ENCODE results near the gene MAOA. TPM values are rescaled to one million over a fixed set of nuclear protein-coding genes. Genes with fewer than 3 reads are reported as not detected.
"Not testable (repeated sequence)": the region's sequence is repeated elsewhere in the genome, so short reads cannot be mapped to it uniquely, and the experiment has no call there.

Gene MAOA
- polyA plus RNA-seq, 1 donor from 2014 or later: 1.3 TPM

- no peak overlapping the region for H3K4me2 ChIP-seq (ENCODE audit: low read length)
- H3F3A ChIP-seq (ENCODE audit: insufficient read depth, low read length, poor library complexity, severe bottlenecking): no peaks in the 10 kb centered on the region
- H3K9me2 ChIP-seq (ENCODE audit: insufficient read depth, low read length): no peaks in the 10 kb centered on the region
- no peaks in the 10 kb centered on the region for H3K79me2 ChIP-seq (replicated peaks; ENCODE audit: insufficient read depth, low read length)
- no peak overlapping the region for H3K4me3 ChIP-seq (ENCODE audit: low read length)
- TF ChIP-seq CTCF (IDR thresholded peaks at IDR 0.05; ENCODE audit: poor library complexity, severe bottlenecking): no peak
- TF ChIP-seq EZH2 (IDR thresholded peaks at IDR 0.05; ENCODE audit: borderline replicate concordance, insufficient read depth, low read length, poor library complexity, severe bottlenecking): no peak
- TF ChIP-seq REST (IDR thresholded peaks at IDR 0.05; ENCODE audit: borderline replicate concordance): no peak
- TF ChIP-seq EP300 (conservative IDR thresholded peaks at IDR 0.05; ENCODE audit: poor library complexity, severe bottlenecking): no peak
- TF ChIP-seq RAD21 (conservative IDR thresholded peaks at IDR 0.05): no peak
- no peak for TF ChIP-seq TAF1 (IDR thresholded peaks at IDR 0.05; ENCODE audit: low read depth)
- TF ChIP-seq SMC3 (conservative IDR thresholded peaks at IDR 0.05; ENCODE audit: poor library complexity): no peak
- TF ChIP-seq MXI1 (conservative IDR thresholded peaks at IDR 0.05; ENCODE audit: poor library complexity, severe bottlenecking): no peak
- no peak for TF ChIP-seq POLR2AphosphoS5 (IDR thresholded peaks at IDR 0.05)
- H3K27me3 ChIP-seq (ENCODE audit: insufficient read depth, low read depth, low read length): no peaks in the 10 kb centered on the region
- H3K36me3 ChIP-seq (ENCODE audit: insufficient read depth, low read length): no peaks in the 10 kb centered on the region
- H3K27ac ChIP-seq (ENCODE audit: low read length): no peak overlapping the region
- no peaks in the 10 kb centered on the region for H4K20me1 ChIP-seq (ENCODE audit: insufficient read depth)
- no peaks in the 10 kb centered on the region for H3K9me3 ChIP-seq (ENCODE audit: low read length)
- no peak overlapping the region for H2AFZ ChIP-seq (ENCODE audit: low read depth, low read length)
- no peak overlapping the region for H3K9ac ChIP-seq (ENCODE audit: low read length)
Measured at GRCh38 chrX:43720961-43721360, 64.9 kb downstream of the MAOA start.

DNA sequence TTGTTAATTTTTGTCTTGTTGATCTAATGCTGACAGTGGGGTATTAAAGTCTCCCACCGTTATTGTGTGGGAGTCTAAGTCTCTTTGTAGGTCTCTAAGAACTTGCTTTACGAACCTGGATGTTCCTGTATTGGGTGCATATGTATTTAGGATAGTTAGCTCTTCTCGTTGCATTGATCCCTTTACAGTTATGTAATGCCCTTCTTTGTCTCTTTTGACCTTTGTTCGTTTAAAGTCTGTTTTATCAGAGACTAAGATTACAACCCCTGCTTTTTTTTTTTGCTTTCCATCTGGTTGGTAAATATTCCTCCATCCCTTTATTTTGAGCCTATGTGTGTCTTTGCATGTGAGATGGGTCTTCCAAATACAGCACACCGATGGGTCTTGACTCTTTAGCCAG lies 69.1 kb downstream of the MAOA start:
- not testable (repeated sequence) for H3F3A ChIP-seq (ENCODE audit: insufficient read depth, low read length, poor library complexity, severe bottlenecking); H3K9me3 ChIP-seq (ENCODE audit: low read length); H3K27me3 ChIP-seq (ENCODE audit: insufficient read depth, low read depth, low read length); H3K4me2 ChIP-seq (ENCODE audit: low read length); H3K9me2 ChIP-seq (ENCODE audit: insufficient read depth, low read length); H3K27ac ChIP-seq (ENCODE audit: low read length); H3K9ac ChIP-seq (ENCODE audit: low read length); H3K36me3 ChIP-seq (ENCODE audit: insufficient read depth, low read length); H4K20me1 ChIP-seq (ENCODE audit: insufficient read depth); H2AFZ ChIP-seq (ENCODE audit: low read depth, low read length); H3K79me2 ChIP-seq (replicated peaks; ENCODE audit: insufficient read depth, low read length); H3K4me3 ChIP-seq (ENCODE audit: low read length)

DNA sequence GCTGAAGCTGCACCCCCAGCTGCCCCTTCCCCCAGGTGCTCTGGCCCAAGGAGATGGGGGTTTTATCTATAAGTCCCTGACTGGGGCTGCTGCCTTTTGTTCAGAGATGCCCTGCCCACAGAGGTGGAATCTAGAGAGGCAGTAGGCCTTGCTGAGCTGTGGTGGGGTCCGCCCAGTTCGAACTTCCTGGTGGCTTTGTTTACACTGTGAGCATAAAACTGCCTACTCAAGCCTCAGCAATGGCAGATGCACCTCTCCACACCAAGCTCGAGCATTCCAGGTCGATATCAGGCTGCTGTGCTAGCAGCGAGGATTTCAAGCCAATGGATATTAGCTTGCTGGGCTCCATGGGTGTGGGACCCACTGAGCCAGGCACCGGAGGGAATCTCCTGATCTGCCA lies 71.2 kb downstream of the MAOA start:
- H3K9me2 ChIP-seq (ENCODE audit: insufficient read depth, low read length); H3F3A ChIP-seq (ENCODE audit: insufficient read depth, low read length, poor library complexity, severe bottlenecking); H2AFZ ChIP-seq (ENCODE audit: low read depth, low read length); H4K20me1 ChIP-seq (ENCODE audit: insufficient read depth); H3K27ac ChIP-seq (ENCODE audit: low read length); H3K27me3 ChIP-seq (ENCODE audit: insufficient read depth, low read depth, low read length); H3K4me3 ChIP-seq (ENCODE audit: low read length); H3K79me2 ChIP-seq (replicated peaks; ENCODE audit: insufficient read depth, low read length); H3K9ac ChIP-seq (ENCODE audit: low read length); H3K4me2 ChIP-seq (ENCODE audit: low read length); H3K36me3 ChIP-seq (ENCODE audit: insufficient read depth, low read length); H3K9me3 ChIP-seq (ENCODE audit: low read length): not testable (repeated sequence)
